Stimulated activated CD8-positive, alpha-beta memory T cell treated with anti-CD3 and anti-CD28 coated beads, Interleukin-2, amount 100 ng/mL, for 48 hours (primary cell): ENCODE results near the gene THSD7A.

ENCODE experiments used
- DNase-seq, 2 donors: peaks; one replicate each; pipeline ENCODE4 v3.0.0-alpha.2; 2020; ENCODE audit warnings: low read depth in 2 of 2

Gene THSD7A

GRCh38 chr7:11751807-11752389 is 80.1 kb downstream of the THSD7A start:
- no peak for DNase-seq

GRCh38 chr7:11751315-11751714 is 80.7 kb downstream of the THSD7A start:
- no peak for DNase-seq

- DNase-seq: no peak
These were observed 81.8 kb downstream of the THSD7A start for GRCh38 chr7:11750191-11750590.

DNA sequence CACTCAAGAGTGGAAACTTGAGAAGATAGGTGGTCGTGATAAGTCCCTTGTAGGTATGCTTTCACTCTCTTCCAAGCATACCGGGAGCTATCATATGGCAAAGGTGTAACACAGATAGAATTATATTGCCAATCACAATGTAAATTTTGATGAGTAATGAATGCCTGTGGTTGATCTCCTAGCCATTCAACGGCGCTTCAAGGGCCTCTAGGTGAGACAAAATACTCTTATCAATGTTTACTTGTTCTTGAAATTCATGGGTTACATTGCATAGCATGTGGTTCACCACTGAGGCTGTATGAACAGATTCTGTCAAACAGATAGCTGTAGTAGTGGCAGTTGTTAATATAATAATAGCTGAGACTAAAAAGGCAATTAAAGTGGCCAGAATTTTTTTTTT is 82.4 kb downstream of the THSD7A start:
- DNase-seq: no peak

DNA sequence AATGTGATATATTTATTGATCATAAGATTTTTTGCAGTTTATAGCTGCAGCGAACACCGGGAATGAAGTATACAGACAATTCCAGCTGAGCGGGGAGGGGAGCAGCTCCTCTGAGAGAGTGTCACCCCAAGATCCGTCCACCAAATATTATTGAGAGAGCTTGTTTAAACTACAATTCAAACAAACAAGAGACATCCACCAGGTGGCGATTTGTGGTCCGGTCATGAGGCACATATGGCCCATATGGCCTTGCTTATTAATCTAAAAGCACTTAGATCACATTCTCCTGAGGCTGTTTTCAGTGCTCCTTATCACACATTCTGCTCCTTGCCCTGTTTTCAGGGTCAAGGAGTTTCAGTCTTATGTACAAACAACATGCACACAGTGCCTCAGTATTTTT is 83.1 kb downstream of the THSD7A start:
- DNase-seq: no peak

GRCh38 chr7:11747715-11748485 is 84.1 kb downstream of the THSD7A start:
- no peak for DNase-seq

DNA sequence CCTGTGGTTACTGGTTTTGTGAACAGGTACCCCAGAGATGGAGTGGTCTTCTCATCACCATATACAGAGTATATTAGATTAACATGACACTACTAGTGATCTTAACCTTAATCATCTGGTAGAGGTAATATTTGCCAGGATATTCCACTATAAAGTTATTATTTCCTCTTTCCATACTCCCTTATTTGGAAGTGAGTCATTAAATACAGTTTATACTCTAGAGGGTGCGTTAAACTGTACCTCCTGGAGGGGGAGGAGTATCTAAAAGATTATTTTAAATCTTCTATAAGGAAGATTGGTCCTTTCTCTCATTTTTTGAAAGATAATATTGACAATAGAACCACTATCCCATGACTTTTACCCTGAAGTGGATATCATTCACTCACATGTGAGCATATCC is 85.4 kb downstream of the THSD7A start:
- no peak for DNase-seq

GRCh38 chr7:11743548-11743947 is 88.5 kb downstream of the THSD7A start:
- no peak for DNase-seq

- DNase-seq: no peak
These were observed 89.0 kb downstream of the THSD7A start for GRCh38 chr7:11743016-11743415.

- no peak for DNase-seq
These were observed 89.5 kb downstream of the THSD7A start for GRCh38 chr7:11742496-11742895.

- no peak for DNase-seq
These were observed 94.3 kb downstream of the THSD7A start for GRCh38 chr7:11737723-11738122.

GRCh38 chr7:11732207-11732606 is 99.8 kb downstream of the THSD7A start:
- DNase-seq: no peak

GRCh38 chr7:11730725-11731124 is 101.3 kb downstream of the THSD7A start:
- DNase-seq: no peak

DNA sequence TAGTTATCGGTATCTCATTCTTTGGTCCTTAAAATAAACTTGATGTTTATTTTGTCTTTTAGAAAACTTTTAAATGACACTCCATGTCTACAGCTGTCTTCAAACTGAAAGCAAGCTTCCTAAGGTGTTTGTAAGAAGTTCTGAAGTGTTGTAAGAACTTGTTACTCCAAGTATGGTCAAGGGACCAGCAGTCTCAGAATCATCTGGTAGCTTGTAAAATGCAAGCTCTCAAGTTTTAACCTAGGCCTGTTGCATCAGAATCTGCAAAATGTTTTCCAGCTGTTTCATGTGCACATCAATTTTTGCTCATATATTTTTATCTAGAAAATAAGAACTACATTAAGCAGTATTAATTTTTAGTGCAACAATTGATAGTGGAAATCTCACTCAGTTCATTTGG is 104.1 kb downstream of the THSD7A start:
- no peak for DNase-seq

DNA sequence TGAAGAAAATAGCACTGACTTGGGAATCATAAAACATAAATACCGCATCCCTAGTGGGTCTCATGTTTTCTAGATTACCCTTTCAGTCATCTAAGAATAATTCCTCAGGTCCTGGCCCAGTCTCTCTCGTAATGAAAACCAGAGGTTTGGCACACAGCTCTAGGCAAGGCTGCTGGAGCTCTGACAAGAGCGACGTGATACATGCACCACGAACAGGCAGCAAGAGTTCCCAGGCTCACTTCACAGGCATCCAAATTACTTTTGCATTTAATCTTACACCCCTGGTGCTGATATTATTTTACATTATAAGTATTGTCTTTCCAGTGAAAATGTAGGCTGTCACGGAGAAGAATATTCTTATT is 105.2 kb downstream of the THSD7A start:
- no peak for DNase-seq

DNA sequence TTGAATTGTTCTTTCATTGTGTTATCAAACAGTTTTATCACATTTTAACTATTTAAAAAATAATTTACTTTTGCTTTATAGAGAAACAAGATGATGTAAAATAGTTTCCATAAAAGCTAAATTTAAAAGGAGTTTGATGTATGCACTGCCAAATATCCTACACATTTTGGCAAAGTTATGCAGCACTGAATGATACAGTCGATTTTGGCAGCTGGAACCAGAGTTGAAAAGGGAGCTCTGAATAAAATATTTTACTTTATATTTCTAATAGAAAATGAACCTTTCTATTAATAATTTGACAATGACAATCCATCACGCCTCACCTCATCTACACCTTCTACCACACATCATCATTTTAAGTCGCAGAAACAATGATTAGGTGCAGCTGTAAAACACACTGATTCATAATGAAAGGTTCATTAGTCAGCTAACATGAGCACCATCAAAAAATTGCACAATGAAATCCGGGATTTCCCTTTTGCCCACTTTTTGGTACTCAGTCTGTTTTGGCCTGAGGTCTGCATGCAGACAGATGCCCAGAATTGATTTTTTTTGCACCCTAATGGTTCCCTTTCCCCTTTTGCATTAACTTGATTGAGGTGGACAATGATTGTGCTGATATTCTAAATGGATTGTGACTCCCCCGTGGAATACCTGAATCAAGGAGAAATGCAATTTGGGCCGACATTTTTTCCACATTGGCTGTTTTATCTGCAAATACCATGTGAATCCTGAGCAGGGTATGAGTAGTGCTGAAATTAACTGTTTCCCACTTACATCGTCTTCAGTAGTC is 105.8 kb downstream of the THSD7A start:
- no peak for DNase-seq

- no peak for DNase-seq
These were observed 115.8 kb downstream of the THSD7A start for GRCh38 chr7:11716185-11716584.

- no peak for DNase-seq
These were observed 117.3 kb downstream of the THSD7A start for GRCh38 chr7:11714676-11715075.

GRCh38 chr7:11714205-11714604 is 117.8 kb downstream of the THSD7A start:
- DNase-seq: no peak

DNA sequence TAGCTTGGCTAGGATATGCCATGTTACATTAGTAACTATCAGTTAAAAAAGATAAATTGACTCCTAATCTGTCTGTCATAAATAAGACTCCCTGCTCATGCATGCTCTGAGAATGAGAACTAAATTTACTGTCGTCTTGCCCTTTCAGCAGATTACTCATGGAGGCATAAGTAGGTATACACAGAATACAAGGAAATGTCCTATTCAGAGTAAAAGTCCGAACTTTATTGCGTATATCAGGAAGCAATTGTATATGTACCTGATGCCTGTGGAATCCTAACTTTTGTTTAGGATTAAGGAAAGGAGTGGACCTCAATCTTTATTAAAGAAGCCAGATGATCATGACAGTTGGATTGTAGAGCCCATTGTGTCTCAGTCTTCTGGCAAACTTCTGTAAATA is 118.6 kb downstream of the THSD7A start:
- no peak for DNase-seq

GRCh38 chr7:11710377-11710776 is 121.6 kb downstream of the THSD7A start:
- no peak for DNase-seq

- DNase-seq: no peak
These were observed 122.8 kb downstream of the THSD7A start for GRCh38 chr7:11709196-11709595.

- no peak for DNase-seq
These were observed 124.3 kb downstream of the THSD7A start for GRCh38 chr7:11707606-11708193.
